IPS DF 19.7 (cell line): ENCODE results near the gene FAM47E.

ENCODE experiments used
- DNase-seq: peaks from one replicate; pipeline ENCODE4 v3.0.0-alpha.2; 2013; ENCODE audit warnings: low read depth, low spot score

The FAM47E gene

GRCh38 chr4:76301068-76301774 is 49.7 kb downstream of the FAM47E start:
- DNase-seq: no peak

- DNase-seq: no peak
These were observed 50.2 kb downstream of the FAM47E start for GRCh38 chr4:76301775-76302162.

GRCh38 chr4:76302826-76303438 is 51.4 kb downstream of the FAM47E start:
- DNase-seq: no peak

- DNase-seq: no peak
These were observed 53.6 kb downstream of the FAM47E start for GRCh38 chr4:76305033-76305687.

GRCh38 chr4:76305971-76306881 is 54.7 kb downstream of the FAM47E start, which contains the start of gene STBD1:
Gene STBD1, plus strand, starts transcription at chr4:76306733. Its CDS starts 37 bp downstream, at chr4:76306770.
- DNase-seq: peak; percentile 17

GRCh38 chr4:76306882-76307659 is 55.5 kb downstream of the FAM47E start:
- DNase-seq: no peak

GRCh38 chr4:76307660-76308014 is 56.1 kb downstream of the FAM47E start:
- no peak for DNase-seq

- no peak for DNase-seq
These were observed 57.0 kb downstream of the FAM47E start for GRCh38 chr4:76308548-76308947.

- DNase-seq: no peak
These were observed 58.5 kb downstream of the FAM47E start for GRCh38 chr4:76309939-76310550.

GRCh38 chr4:76310683-76311082 is 59.2 kb downstream of the FAM47E start:
- no peak for DNase-seq

GRCh38 chr4:76311896-76312331 is 60.4 kb downstream of the FAM47E start:
- DNase-seq: no peak

GRCh38 chr4:76312457-76312856 is 60.9 kb downstream of the FAM47E start:
- no peak for DNase-seq

- no peak for DNase-seq
These were observed 62.0 kb downstream of the FAM47E start for GRCh38 chr4:76313547-76313946.

- DNase-seq: no peak
These were observed 63.9 kb downstream of the FAM47E start for GRCh38 chr4:76315267-76315918.

- no peak for DNase-seq
These were observed 64.6 kb downstream of the FAM47E start for GRCh38 chr4:76316131-76316530.

- DNase-seq: no peak
These were observed 70.7 kb downstream of the FAM47E start for GRCh38 chr4:76322236-76322635.

GRCh38 chr4:76325072-76325471 is 73.6 kb downstream of the FAM47E start:
- DNase-seq: no peak

- no peak for DNase-seq
These were observed 75.0 kb downstream of the FAM47E start for GRCh38 chr4:76326515-76326914.
